ENCODE data around the gene AATK.

AATK gene

DNA sequence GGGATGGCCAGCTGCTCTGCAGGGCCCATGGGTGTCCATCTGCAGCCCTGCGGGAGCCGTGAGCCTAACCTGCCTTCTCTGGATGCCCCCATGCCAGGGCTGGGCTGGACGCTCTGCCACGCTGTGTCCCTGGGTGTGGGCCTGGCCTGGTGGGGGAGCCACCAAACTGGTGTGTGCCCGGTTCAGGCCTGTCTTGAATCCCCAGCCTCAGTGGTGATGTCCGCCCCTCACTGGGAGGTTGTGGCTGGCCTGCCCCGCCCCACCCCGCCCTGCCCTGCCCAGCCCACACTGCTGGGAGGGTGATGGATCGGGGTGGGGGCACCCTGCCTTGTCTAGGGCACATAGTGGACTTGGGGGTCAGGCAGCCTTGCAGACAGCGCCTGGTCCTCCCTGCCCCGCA lies 50.8 kb downstream of the AATK start:
- DNase-seq (ENCODE audit: low read depth in 2 of 2, low spot score in 1 of 2): no peak

DNA sequence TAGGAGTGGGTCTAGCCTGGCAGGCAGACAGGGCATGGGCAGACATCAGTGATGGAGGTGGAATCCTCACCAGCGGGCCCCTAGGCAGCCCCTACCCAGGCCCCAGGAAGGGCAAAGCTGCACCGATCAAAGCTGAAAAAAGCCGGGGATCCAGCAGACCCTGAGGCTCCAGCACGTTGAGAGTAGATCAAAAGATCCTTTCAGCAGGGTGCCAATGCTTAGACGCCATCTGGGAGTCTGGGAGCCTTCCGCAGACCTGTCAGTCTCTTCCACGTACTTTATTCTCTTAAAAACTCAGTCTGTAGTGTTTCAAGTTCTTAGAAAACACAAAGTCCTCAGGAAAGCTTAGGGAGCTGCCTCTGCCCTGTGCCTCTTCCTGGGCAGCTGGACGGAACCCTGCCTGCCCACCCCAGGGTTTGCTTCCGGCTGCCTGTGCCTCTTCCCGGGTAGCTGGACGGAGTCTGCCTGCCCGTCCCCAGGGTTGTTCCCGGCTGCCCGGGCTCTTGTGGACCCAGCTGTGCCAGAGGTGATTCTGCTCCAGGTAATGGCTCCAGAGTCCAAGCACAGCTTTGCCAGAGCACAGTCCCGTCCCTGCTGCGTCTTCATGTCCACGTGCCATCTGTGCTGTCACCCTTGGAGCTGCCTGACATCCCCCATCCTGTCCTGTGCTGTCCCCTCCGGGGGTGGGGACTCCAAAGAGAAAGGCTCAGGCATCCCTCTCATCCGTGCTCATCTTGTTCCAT lies 51.5 kb downstream of the AATK start:
- no peak for DNase-seq (ENCODE audit: low read depth in 2 of 2, low spot score in 1 of 2)

DNA sequence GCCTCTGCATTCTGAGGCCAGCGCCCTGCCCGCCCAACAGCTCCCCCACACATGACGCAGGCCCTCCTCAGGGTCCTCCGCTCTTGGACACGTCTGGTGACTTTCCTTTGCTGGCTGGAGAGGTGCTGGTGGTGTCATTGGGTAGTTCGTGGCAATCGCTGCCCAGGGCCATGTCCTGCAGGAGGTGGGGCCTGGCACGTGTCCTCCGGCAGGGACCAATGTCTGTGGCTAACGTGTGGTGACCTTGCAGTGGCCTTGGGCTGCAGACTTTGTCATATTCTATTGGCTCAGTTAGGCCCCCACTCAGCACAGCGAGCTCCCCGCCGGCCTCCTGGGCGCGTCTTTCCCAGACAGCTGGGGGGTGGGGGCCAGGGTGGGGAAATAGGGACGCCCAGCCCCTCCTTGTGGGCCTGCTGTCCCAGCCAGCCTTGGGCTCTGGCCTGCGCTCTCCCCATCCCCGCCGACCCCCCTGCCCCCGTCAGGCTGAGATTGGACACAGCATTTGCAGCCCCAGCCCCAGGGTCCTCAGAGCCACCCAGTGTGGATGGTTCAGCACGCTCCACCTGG lies 52.8 kb downstream of the AATK start:
- no peak for DNase-seq (ENCODE audit: low read depth in 2 of 2, low spot score in 1 of 2)

DNA sequence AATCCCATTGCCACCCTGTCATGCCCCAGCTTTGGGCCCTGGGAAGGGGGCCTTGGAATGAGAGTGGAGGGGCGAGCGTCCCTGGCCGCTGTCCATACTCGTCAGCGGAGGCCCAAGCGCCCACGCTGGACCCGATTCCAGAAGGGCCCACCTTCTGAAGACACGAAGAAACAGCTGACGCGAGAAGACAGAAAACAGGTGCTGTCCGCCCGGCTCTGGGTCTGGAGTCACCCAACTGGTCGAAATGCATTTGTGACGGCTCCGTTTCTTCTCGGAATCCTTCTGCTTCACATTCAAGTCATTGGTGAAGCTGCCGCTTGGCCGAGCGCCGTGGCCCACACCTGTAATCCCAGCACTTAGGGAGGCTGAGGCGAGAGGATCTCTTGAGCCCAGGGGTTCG lies 53.6 kb downstream of the AATK start:
- DNase-seq (ENCODE audit: low read depth in 2 of 2, low spot score in 1 of 2): no peak

DNA sequence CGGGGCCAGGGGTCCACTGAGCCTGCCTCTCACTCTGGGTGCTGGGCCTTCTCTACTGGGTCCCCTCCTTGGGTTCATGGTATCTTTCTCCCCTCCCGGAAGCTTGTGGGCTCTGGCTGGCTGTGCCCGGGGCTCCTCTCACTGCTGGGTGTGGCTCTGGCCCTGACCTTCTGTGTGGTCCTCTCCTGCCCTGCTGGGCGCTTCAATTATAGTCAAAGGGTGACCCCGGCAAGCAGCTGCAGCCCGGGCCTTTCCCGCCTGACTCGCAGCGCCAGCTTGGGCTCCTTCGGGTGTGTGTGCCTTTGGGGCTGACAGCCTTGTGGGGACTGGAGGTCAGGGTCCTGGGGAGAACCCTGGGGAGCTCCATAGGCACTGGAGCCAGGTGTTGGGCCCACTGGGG lies 55.0 kb downstream of the AATK start:
- DNase-seq (ENCODE audit: low read depth in 2 of 2, low spot score in 1 of 2): no peak

DNA sequence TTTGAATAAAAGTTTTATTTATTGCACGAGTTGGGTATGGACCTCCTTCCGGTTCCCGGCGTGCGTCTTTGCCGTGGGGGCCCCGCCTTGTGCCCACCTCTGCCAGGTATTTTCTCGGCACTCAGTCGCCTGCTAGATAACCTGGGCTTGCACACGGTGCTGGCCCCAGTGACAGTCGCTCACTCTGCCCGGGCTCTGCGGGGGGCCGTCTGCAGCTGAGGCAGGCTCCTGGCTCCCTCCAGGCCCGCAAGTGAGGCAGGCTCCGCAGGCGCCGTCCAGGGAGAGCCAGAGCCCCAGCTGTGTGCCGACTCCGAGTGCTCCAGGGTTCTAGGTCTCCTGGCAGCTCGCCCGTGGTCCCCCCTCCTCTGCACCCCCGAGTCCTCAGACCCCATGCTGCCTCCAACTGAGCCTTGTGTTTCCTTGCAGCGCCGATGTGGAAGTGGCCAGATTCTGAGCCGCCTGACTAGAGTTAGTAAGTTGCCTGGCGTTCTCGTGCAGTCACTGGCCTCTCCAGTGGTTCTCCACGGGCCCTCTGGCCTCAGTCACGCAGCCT lies 55.5 kb downstream of the AATK start:
- DNase-seq (ENCODE audit: low read depth in 2 of 2, low spot score in 1 of 2): no peak

DNA sequence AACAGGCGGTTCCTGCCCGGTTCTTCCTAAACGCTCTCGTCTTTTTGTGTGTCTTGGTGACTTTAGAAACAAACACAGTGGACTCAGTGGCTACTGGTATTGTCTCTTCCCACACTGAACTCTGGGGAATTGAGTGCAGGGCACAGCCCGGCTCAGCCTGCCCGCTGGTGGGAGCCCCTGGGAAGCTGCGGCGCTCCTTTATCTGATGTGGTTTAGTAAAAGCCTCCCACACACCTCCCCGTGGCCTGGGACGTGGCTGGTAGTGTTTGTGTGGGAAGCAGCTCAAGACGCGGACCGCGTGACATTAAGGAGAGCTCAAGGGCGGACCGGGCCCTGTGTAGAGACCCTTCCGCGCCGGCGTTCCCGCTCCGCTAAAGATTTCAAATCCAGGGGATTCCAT lies 56.1 kb downstream of the AATK start:
- DNase-seq (ENCODE audit: low read depth in 2 of 2, low spot score in 1 of 2): no peak

DNA sequence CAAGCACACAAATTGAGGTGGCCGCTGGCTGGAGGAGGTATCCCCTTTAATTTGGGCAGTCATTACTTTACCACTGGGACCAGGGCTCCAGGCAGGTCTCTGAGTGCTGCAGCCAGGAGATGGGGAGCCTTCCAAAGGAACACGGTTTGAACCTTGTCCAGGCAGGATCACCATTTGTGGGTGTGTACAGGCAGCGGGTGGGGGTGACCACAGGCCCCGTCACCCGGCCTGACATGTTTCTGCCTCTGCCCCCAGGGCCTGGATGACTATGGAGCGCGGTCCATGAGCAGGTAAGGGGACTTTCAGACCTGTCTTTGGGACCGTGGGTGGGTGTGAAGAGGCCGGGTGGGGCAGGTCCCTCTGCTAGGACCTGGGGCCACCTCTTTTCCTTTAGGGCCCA lies 57.8 kb downstream of the AATK start:
- no peak for DNase-seq (ENCODE audit: low read depth in 2 of 2, low spot score in 1 of 2)

DNA sequence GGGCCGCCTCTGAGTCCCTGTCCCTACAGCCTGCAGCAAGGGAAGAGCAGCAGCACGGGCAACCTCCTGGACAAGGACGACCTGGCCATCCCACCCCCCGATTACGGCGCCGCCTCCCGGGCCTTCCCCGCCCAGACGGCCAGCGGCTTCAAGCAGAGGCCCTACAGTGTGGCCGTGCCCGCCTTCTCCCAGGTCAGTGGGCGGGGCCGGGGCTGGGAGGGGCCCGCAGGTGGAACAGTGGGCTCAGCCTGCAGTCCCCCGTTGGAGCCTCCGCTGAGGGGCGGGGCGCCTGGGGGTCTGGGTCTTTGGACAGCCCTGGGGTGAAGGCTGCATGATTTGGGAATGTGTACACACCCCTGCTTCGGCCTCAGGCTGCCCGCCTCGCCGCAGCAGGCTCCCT lies 59.3 kb downstream of the AATK start:
- no peak for DNase-seq (ENCODE audit: low read depth in 2 of 2, low spot score in 1 of 2)

DNA sequence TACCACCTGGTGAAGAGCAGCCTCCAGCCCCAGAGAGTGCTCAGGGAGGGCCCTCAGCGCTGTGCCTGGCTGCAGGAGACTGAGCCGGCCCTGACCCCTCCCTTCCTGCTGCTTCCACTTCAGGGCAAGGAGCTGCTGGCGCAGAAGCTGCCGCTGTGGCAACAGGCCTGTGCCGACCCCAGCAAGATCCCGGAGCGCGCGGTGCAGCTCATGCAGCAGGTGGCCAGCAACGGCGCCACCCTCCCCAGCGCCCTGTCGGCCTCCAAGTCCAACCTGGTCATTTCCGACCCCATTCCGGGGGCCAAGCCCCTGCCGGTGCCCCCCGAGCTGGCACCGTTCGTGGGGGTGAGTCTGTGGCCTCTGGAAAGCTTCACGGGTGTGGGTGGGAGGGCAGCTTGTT lies 62.6 kb downstream of the AATK start:
- DNase-seq (ENCODE audit: low read depth in 2 of 2, low spot score in 1 of 2): no peak

DNA sequence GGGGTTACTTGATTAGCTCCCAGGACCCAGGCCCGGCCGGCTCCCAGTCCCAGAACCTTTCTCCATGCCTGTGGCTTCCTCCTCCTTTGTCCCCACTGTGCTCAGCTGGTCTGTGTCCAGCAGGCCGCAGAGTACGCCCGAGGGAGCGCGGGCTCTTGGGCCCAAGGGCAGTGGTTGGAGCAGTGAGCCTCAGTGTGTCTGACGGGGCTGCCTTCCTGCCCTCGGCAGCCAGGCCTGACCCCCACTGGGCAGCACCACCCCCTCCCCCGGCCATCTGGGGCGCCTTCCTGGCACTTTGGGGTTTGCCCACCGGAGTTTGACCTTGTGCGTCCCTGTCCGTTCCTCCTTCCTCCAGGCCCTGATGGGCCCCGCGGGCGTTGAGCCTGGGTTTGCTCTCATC lies 63.2 kb downstream of the AATK start:
- DNase-seq (ENCODE audit: low read depth in 2 of 2, low spot score in 1 of 2): no peak

DNA sequence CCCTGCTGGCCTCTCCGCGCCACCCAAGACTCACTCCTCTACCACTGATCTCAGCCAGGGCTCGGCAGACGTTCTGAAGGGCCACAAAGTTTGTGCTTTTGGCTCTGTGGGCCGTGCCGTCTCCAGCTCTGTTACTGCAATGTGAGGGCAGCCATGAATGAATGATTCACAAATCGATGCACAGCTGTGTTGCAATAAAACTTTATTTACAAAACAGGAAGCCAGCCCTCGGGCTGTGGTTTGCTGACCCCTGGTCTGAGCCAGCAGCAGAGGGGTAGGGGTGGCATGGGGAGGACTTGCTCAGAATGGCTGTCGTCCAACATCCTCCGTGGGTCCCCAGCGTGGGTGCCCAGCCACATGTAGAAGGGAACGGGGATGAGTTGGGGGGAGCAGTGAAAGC lies 63.7 kb downstream of the AATK start:
- DNase-seq (ENCODE audit: low read depth in 2 of 2, low spot score in 1 of 2): no peak

DNA sequence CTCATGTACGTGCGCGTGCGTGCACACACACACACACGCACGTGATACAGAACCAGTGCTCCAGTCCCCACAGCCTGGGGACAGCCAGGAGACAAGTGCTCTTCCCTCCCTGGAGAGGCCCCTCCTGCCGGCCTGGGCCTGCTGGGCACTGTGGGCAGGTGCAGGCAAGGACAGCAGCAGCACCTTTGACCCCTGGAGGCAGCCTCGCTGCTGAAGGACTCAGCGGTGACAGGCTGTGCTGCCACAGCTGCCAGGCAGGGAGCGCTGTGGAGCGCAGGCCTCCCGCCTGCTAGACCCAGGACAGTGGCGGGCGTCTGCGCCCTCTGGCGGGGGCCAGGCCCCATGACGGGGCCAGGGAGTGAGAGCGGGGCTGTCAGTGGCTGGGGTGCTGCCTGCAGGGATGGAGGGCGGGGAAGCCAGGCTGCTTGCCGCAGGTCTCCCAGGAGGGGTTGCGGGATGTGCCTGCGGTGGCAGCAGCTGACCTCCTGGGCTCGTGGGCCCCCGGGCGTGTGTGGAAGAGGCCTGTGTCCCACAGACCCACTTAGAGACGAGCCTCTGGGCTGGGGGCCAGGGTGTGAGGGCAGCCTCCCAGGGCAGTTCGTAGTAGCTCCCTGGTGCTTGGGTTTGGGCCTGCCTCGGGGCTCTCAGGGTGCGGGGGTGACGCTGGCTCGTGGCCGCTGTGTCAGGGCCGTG lies 64.3 kb downstream of the AATK start:
- peak; percentile 67 for DNase-seq (ENCODE audit: low read depth in 2 of 2, low spot score in 1 of 2)

DNA sequence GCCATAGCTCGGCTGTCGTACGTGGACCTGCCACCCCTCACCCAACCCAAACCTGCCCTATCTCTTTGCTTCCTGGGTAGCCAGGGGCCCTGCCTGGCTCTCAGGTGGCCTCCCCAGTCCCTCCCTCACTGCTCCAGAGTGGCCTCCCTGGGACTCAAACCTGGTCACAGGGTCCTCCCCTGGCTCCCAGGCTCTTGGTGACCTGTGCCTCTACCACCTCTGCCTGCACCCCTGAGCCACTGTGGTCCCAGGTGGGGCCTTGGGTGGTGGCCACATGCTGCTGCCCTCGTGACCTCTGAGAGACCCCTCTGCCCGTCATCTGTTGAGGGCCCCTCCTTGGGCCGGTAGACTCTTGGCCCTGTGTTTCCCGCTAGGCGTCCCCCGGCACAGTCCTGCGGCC lies 65.4 kb downstream of the AATK start:
- DNase-seq (ENCODE audit: low read depth in 2 of 2, low spot score in 1 of 2): no peak

DNA sequence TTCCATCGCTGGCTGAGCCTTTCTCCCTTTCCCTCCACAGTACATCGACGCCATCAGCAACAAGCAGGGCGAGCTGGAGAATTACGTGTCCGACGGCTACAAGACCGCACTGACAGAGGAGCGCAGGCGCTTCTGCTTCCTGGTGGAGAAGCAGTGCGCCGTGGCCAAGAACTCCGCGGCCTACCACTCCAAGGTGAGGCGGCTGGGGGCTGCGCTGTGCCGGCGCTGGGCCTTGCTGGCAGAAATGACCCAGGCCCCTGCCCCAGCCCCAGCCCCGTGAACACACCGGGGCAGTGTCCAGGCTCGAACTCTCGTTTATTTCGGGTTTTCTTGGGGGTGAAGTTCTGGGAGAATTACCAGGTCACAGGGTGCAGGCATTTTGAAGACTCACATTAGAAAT lies 66.1 kb downstream of the AATK start:
- DNase-seq (ENCODE audit: low read depth in 2 of 2, low spot score in 1 of 2): no peak

- no peak for DNase-seq (ENCODE audit: low read depth in 2 of 2, low spot score in 1 of 2)
Measured at GRCh38 chr17:81097943-81098308, 68.1 kb downstream of the AATK start.

- DNase-seq (ENCODE audit: low read depth in 2 of 2, low spot score in 1 of 2): peak; percentile 61 to 72
Measured at GRCh38 chr17:81097134-81097942, 68.7 kb downstream of the AATK start.

- DNase-seq (ENCODE audit: low read depth in 2 of 2, low spot score in 1 of 2): no peak
Measured at GRCh38 chr17:81096741-81097133, 69.3 kb downstream of the AATK start.

DNA sequence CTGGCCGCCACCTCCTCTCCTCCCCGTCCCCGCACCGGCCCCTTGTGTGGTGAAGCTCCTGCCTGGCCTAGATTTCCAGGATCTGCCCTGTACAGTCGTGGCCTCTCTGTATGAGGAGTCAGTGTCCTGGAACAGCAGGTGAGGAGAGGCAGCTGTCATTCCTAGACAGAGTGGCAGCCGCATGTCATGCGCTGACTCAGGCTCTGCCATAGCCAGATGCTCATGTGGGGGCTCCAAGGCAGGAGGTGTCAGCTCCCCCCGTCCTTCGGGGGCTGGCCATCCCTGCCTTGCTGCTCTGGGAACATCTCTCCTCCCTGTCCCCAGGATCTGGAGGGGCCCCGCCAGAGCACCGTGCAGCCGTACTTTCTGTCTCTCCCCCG lies 70.6 kb downstream of the AATK start:
- peak in 1 of 2 donors; percentile 18 for DNase-seq (ENCODE audit: low read depth in 2 of 2, low spot score in 1 of 2)

- peak; percentile 88 to 94 for DNase-seq (ENCODE audit: low read depth in 2 of 2, low spot score in 1 of 2)
Measured at GRCh38 chr17:81094509-81095382, 71.3 kb downstream of the AATK start.
